Esophagus (tissue), 2 donors: ENCODE results near the gene UBE2L6. TPM values are rescaled to one million over a fixed set of nuclear protein-coding genes. Genes with fewer than 3 reads are reported as not detected.

Source experiments
- H3K27ac ChIP-seq, 2 donors: one replicate each; pipeline ENCODE4 v1.5.1; 2013; ENCODE audit warnings: low read depth in 2 of 2, mild to moderate bottlenecking in 2 of 2, inconsistent platforms in 1 of 2, low read length in 1 of 2, moderate library complexity in 1 of 2
- H3K27me3 ChIP-seq, 2 donors: one replicate each; pipeline ENCODE4 v1.6.1; 2013; ENCODE audit warnings: low read length in 2 of 2, control low read depth in 1 of 2, mild to moderate bottlenecking in 1 of 2; ENCODE audit not compliant: insufficient read depth in 2 of 2, control insufficient read depth in 1 of 2
- H3K36me3 ChIP-seq, 2 donors: one replicate each; pipeline ENCODE4 v1.6.1; 2013; ENCODE audit warnings: low read length in 1 of 2; ENCODE audit not compliant: control insufficient read depth in 2 of 2, insufficient read depth in 2 of 2
- H3K4me1 ChIP-seq, 2 donors: one replicate each; pipeline ENCODE4 v1.6.1; 2013; ENCODE audit warnings: low read length in 1 of 2; ENCODE audit not compliant: control insufficient read depth in 2 of 2, insufficient read depth in 2 of 2
- H3K4me3 ChIP-seq, 2 donors: one replicate each; pipeline ENCODE4 v1.5.1; 2013; ENCODE audit warnings: low read length in 2 of 2, mild to moderate bottlenecking in 2 of 2, low read depth in 1 of 2, moderate library complexity in 1 of 2
- H3K9me3 ChIP-seq, 2 donors: one replicate each; pipeline ENCODE4 v1.6.1; 2013; ENCODE audit warnings: mild to moderate bottlenecking in 2 of 2, low read depth in 1 of 2, low read length in 1 of 2, moderate library complexity in 1 of 2; ENCODE audit not compliant: control insufficient read depth in 2 of 2, insufficient read depth in 1 of 2
- WGBS, 2 donors: extraction: QIAGEN DNeasy Blood & Tissue Kit; methylation state at CpG; one replicate each; pipeline ENCODE4 v1.1.7; 2013; 5-methylcytosine and 5-hydroxymethylcytosine counted together
- polyA plus RNA-seq, 2 donors: library from polyadenylated mRNA; stranded (reverse); fragments of 200-250 nt; gene quantifications; one replicate each; pipeline ENCODE4 v1.2.3, GENCODE V29; 2013
- donor health status: healthy with polysubstance abuse.
- donor health status: Bipolar disorder and iron deficiency.

The UBE2L6 gene
- polyA plus RNA-seq, 2 donors, result 10.3 to 28.1 TPM

DNA sequence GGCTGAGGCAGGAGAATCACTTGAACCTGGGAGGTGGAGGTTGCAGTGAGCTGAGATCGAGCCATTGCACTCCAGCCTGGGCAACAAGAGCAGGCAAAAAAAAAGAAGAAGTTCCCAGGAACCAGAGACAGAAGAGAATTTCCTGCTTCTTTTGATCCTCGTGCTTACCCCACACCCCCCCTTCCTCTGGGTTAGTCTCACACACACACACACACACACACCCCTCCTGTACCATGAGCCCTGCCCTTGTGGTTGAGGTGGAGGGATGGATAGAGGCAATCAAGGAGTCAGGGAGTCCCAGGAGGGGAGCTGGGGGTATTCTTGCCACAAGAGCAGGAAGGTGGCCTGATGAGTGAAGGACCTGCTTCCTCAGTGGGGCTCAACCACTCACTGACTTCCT lies 4.1 kb upstream of the UBE2L6 start:
- H3K4me3 ChIP-seq, result no peak overlapping the region
- H3K4me1 ChIP-seq, result peaks cover 0 to 3% of the 10 kb centered on the region in 2 donors
- no peaks in the 10 kb centered on the region for H3K27me3 ChIP-seq
- H3K9me3 ChIP-seq, result no peaks in the 10 kb centered on the region
- H3K27ac ChIP-seq, result no peak overlapping the region
- no peaks in the 10 kb centered on the region for H3K36me3 ChIP-seq
- 63 to 65% methylated on average over 2 of the region's 2 CpGs for WGBS, 2 donors

DNA sequence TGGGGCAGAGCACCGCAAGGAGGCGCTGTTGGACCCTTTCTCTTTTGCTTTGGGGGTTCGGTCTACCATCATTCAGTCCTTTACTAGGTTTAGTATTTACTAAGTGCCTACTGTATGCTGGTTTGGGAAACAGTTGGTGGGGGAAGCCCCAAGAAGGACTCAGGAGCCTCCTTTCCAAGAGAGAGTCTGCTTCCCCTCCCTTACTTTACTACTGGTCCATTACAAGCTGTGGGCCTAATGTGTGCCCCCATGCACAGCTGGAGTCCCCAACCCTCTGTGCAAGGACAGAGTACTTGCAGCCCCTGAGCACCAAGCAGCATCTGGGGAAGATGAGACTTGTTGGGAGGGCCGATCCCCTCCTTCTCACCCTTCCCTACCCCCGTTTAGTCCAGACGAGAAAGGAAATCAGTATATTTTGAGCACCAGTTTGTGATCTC lies 876 bp upstream of the UBE2L6 start:
- Histone ChIP-seq H3K27ac (peak overlapping the region; percentile 23 to 82), H3K36me3 (no peaks in the 10 kb centered on the region), H3K4me3 (peak overlapping the region; percentile 63 to 72), H3K27me3 (no peaks in the 10 kb centered on the region), H3K4me1 (peaks cover 0 to 6% of the 10 kb centered on the region in 2 donors), H3K9me3 (no peaks in the 10 kb centered on the region)
- 32 to 36% methylated on average over 6 of the region's 6 CpGs for WGBS, 2 donors

DNA sequence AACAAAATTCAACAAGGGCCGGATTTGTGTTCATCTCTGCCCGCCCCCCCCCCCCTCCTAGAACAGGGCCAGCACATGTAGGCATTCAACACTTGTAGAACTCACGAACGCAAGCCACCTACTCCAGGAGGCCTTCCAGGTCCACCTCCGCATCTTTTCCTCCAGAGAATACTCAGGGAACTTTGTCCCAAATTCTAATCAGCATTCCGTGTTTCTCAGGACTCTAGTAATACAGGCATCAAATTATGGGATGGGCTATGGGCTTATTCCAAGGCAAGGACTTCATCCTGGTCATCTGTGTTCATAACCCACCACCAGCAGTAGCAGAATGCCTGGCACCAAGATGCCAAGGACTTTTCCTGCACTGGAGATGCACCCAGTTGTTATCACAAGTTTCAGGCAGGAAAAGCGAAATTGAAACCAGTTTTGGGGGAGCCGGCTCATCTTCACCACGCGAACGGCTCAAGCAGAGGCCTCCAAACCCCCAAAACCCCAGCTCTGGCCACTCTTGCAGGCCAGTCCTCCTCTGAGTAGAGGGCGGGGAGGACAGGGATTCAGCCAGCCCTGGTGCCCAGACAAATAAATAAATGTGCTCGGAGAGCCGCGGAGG lies 462 bp downstream of the UBE2L6 start:
- Histone ChIP-seq H3K4me1 (peaks cover 2 to 9% of the 10 kb centered on the region in 2 donors), H3K27ac (peak overlapping the region; percentile 82 to 88), H3K27me3 (no peaks in the 10 kb centered on the region), H3K36me3 (no peaks in the 10 kb centered on the region), H3K9me3 (no peaks in the 10 kb centered on the region), H3K4me3 (peak overlapping the region; percentile 63 to 72)
- WGBS, 2 donors, result 3 to 4% methylated on average over 15 of the region's 15 CpGs

DNA sequence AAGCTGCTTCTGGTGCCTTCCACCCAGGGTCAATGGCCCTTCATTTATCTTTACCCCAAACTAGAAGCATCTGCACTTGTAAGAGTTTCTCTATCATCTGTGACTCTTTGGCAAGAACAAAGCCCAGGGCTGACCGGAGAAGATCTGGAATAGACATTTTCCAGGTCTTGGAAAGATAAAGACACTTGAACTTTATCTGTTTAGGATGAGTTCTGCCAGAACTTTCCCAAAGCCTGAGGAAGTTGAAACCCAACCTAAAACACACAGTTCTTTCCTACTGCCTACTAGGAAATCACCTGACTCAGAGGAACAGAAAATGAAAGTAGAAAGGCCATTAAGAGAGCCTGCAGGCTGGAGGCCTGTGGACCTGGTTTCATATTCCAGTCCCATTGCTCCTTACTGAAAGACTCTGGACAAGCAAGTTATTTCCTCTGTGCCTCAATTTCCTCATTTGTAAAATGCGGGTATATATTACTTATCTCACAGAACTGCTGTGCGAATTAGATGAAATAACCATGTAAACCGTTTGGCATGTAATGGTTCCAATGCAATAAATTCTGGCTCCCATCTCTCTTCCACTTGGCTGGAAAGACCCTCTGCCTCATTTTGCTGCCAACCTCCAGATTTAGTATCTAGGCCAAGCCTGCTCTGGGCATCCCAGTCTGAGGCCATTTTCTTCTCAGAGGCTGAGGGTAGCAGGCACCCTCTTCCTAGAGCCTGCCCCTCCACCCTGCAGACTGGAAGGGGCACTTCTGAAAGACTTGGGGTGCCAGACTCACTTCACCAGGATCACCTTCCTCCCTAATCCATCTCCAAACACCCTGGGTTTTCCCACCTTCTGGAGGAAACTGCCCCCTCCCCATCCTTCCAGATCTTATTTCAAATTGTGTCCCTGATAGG lies 1.2 kb downstream of the UBE2L6 start:
- Histone ChIP-seq H3K9me3 (no peaks in the 10 kb centered on the region), H3K4me3 (peak overlapping the region; percentile 26 to 63), H3K27me3 (no peaks in the 10 kb centered on the region), H3K27ac (peak overlapping the region; percentile 82 to 88), H3K36me3 (no peaks in the 10 kb centered on the region), H3K4me1 (peaks cover 2 to 9% of the 10 kb centered on the region in 2 donors)
- 17 to 28% methylated on average over 4 of the region's 4 CpGs for WGBS, 2 donors

DNA sequence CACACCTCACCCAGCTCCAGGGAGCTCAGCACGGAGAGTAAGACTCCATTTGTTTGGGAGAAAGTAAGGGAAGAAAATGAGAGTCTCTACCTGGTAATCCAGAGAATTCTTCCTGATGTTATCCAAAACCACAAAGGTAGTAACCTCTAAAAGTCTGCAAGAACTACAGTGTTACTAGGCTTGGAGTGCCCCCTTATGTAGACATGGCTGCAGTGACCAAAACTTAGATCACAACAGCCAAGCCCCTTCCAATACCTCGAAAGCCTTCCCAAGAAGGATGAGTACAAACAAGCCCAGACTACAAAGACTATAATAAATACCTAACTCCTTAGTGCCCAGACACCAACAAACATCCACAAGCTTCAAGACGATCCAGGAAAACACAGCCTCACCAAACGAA lies 4.9 kb downstream of the UBE2L6 start:
- H3K36me3 ChIP-seq, result peaks cover 0 to 4% of the 10 kb centered on the region in 2 donors
- no peak overlapping the region for H3K27ac ChIP-seq
- WGBS, 2 donors, result 51 to 71% methylated on average over 4 of the region's 4 CpGs
- no peaks in the 10 kb centered on the region for H3K27me3 ChIP-seq
- H3K4me1 ChIP-seq, result peaks cover 2 to 5% of the 10 kb centered on the region in 2 donors
- no peak overlapping the region for H3K4me3 ChIP-seq
- H3K9me3 ChIP-seq, result no peaks in the 10 kb centered on the region

DNA sequence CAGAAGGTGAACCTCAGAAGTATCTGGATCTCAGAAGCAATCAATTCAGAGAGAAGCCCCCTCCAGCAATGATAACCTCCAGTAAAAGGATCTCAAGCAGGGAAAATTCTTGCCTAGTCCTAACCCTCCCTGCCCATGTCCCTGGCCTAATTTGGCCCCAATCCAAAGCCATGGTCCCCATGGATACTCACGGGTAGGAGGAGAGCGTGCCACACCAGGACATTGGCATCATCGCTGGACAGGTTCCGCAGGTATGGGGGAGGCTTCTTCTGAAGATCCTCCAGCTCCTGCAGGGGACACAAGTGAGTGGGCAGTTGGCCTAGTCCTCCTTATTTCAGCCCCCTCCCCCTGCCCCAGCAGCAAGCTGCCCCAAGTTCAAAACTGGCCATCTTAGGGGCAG lies 7.3 kb downstream of the UBE2L6 start:
- no peaks in the 10 kb centered on the region for H3K27me3 ChIP-seq
- H3K36me3 ChIP-seq, result peaks cover 0 to 9% of the 10 kb centered on the region in 2 donors
- H3K27ac ChIP-seq, result no peak overlapping the region
- H3K9me3 ChIP-seq, result no peaks in the 10 kb centered on the region
- peaks cover 2 to 3% of the 10 kb centered on the region in 2 donors for H3K4me1 ChIP-seq
- no peak overlapping the region for H3K4me3 ChIP-seq
- WGBS, 2 donors, result 76 to 79% methylated on average over 4 of the region's 4 CpGs

DNA sequence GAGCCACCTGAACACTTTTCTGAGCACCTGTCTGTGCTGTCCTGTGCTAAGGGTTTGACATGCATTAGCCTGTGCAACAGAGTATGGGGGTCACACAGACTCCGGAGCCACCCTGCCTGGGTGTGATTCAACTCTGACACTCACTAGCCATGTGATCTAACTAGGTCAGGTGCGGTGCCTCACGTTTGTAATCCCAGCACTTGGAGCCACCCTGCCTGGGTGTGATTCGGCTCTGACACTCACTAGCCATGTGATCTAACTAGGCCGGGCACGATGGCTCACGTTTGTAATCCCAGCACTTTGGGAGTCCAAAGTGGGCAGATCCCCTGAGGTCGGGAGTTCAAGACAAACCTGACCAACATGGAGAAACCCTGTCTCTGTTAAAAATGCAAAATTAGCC lies 11.4 kb downstream of the UBE2L6 start:
- no peak overlapping the region for H3K4me3 ChIP-seq
- peaks cover 16 to 27% of the 10 kb centered on the region in 2 donors for H3K36me3 ChIP-seq
- no peaks in the 10 kb centered on the region for H3K27me3 ChIP-seq
- 66 to 77% methylated on average over 8 of the region's 8 CpGs for WGBS, 2 donors
- H3K27ac ChIP-seq, result no peak overlapping the region
- H3K4me1 ChIP-seq, result no peaks in the 10 kb centered on the region
- H3K9me3 ChIP-seq, result no peaks in the 10 kb centered on the region

DNA sequence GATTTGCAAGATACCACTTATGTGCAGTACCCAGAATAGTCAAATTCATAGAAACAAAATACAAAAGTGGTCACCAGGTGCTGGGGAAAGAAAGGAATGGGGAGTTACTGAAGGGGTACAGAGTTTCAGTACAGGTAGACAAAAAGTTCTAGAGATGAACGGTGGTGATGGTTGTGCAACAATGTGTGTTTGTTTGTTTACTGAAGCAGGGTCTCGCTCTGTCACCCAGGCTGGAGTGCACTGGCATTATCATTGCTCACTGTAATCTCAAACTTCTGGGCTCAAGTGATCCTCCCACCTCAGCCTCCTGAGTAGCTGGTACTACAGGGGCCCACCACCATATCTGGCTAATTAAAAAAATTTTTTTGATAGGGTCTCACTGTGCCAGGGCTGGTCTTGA lies 12.1 kb downstream of the UBE2L6 start:
- 86 to 93% methylated on average over 2 of the region's 2 CpGs for WGBS, 2 donors
- Histone ChIP-seq H3K9me3 (no peaks in the 10 kb centered on the region), H3K4me3 (no peak overlapping the region), H3K36me3 (peaks cover 16 to 27% of the 10 kb centered on the region in 2 donors), H3K4me1 (no peaks in the 10 kb centered on the region), H3K27me3 (no peaks in the 10 kb centered on the region), H3K27ac (no peak overlapping the region)

DNA sequence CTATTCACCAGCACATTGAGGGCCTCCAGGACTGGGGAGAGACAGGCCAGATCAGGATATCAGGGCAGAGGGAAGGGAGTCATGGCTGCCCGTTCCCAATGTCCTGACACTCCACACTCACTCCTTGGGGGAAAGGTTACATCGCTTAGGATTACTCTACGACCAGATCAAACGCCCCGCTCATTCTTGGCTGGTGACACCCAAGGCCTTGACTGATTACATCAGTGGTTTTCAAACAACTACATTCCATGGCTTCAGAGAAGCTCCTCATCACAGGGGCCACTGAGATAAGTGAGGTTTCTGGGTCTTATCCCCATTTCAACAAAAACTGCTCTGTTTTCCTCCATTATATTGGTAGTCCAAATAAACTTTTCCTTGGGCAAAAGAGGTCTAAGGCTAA lies 15.0 kb downstream of the UBE2L6 start:
- WGBS, 2 donors, result 67 to 86% methylated on average over 5 of the region's 5 CpGs
- H3K4me3 ChIP-seq, result no peak overlapping the region
- H3K9me3 ChIP-seq, result no peaks in the 10 kb centered on the region
- H3K4me1 ChIP-seq, result no peaks in the 10 kb centered on the region
- H3K36me3 ChIP-seq, result peaks cover 16 to 32% of the 10 kb centered on the region in 2 donors
- no peaks in the 10 kb centered on the region for H3K27me3 ChIP-seq
- H3K27ac ChIP-seq, result no peak overlapping the region
